Ammon's horn (tissue), 1 donor: Measurements from ENCODE around the gene NXN.
"Not testable (repeated sequence)": the region's sequence is repeated elsewhere in the genome, so short reads cannot be mapped to it uniquely, and the experiment has no call there.

Source experiments
- DNase-seq: peaks from one replicate; pipeline ENCODE4 v3.0.0-alpha.2; 2016; ENCODE audit warnings: low spot score

NXN gene

GRCh38 chr17:829614-830013 is 150.0 kb downstream of the NXN start:
- not testable (repeated sequence) for DNase-seq

DNA sequence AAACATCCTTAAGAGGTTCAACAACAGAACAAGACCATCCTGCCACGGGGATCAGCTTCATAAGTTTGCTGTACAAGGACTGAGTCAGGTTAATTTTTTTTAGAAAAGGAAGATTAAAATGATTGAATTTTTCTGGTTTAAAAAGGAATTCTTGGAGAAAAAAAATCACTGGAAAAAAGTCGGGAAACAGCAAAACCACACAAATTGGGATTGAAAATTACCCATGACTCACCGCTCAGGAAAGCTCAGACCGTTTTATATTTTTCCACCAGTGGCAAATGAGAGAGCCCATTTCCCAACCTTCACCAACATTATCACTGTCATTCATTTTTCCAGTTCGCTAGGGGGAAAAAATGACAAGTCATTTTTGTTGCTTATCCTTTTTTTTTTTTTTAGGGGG is 150.8 kb downstream of the NXN start:
- no peak for DNase-seq

- DNase-seq, result no peak
These were observed 152.8 kb downstream of the NXN start for GRCh38 chr17:826778-827177.

DNA sequence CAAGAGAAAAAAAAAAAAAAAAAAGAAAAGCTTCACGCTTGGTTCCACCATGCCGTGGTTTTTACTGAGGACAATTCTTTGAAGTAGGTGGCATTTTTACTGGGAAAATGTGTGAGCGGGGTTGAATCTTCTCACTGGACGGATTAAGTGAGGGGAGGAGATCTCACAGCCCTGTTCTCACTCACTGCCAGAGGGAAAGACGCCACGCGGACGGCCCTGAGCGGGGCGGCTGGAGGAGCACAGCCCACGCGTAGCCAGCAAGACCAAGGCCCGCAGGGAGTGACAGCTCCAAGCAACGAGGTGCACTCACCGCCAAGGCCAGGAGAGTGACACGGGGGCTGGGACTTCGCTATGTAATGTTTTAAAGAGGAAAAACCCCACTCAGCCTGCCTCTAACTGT is 154.4 kb downstream of the NXN start:
- DNase-seq, result no peak

GRCh38 chr17:824378-824777 is 155.2 kb downstream of the NXN start:
- no peak for DNase-seq

DNA sequence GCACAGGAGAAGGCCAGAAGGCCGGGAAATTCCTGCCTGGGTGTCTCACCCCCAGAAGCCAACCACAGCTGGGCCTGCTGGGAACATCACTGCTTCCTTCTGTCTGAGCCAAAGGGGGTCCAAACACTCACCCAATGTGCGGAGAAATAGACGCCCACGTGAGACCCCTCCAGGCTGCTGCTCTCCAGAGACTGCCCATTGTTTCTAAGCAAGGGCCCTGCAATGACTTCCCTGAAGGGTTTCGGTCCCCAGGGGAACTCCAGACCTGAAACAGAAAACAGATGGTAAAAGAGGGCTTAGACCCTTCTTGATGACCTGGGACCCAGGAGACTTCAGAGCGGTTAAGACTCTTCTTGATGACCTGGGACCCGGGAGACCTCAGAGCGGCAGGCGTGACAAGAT is 156.1 kb downstream of the NXN start:
- no peak for DNase-seq

DNA sequence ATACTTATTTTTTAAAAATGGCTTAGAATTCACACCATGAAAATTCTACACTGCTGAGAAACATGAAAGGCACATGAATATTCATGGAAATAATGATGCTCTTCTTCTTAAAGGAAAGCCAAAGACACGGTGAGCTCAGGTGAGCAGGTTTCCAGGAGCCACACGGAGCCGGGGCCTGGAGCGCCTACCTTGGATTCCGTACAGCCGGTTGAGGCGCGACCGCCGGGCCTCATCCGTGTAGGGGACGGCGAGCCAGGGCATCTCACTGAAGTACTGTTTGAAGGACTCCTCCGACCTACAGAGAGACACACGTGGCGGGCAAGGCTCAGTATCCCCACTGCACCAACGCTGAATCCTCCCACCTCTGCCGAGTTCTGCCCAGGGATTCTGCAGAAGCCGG is 160.3 kb downstream of the NXN start:
- no peak for DNase-seq

DNA sequence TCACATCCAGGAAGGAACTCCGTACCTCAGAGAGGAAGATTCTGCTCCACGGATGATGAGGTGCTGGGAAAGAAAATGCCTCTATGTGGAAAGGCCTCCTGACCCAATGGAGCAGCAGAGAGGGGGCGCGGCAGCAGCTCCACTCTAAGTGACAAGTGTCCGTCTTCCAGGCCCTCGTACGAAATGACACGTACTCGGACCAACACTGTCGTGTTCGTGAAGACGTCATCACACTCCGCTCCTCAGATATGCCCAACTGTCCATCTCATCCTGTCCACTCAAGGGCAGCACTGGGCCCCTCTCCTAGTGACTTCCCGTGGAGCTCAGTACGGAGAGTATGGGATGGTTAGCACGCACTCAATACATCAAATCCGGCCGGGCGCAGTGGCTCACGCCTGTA is 165.2 kb downstream of the NXN start:
- DNase-seq, result no peak

- no peak for DNase-seq
These were observed 166.9 kb downstream of the NXN start for GRCh38 chr17:812638-813204.

DNA sequence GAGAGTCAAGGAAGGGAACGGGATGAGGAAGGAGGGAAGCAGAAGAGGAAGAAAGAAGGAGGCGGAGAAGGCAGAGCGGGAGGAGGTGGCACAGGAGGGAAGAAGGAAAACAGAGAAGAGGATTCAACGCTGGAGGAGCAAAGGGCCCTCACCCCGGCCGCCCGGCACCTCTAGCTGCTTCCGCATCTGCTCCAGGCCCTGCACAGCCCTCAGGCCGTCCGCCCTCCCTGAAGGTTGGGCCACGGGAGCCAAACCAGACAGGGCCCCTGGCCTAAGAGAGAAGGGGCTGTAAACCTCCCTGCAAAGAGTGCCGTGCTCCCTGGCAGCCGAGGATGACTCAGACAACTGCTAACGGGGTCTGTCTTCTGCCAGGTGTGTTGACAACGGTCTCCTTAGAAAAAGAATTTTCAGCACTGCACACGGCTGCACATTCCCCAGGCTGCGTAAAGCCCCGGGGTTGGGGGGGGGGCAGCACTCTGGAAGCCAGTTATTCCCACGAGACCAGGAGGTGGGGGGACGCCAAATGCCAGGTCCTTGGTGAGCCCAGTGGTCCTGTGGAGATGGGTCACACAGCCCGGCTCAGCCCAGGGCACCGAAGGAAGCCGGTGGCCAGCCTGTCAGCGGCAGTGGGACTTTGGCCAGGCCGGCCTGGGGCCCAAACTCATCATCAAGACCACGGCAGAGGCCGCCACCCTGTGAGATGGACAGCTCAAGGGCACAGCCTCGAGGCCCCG is 168.4 kb downstream of the NXN start:
- DNase-seq, result no peak

GRCh38 chr17:807523-808294 is 171.9 kb downstream of the NXN start:
- no peak for DNase-seq

- DNase-seq, result no peak
These were observed 172.6 kb downstream of the NXN start for GRCh38 chr17:806781-807522.

DNA sequence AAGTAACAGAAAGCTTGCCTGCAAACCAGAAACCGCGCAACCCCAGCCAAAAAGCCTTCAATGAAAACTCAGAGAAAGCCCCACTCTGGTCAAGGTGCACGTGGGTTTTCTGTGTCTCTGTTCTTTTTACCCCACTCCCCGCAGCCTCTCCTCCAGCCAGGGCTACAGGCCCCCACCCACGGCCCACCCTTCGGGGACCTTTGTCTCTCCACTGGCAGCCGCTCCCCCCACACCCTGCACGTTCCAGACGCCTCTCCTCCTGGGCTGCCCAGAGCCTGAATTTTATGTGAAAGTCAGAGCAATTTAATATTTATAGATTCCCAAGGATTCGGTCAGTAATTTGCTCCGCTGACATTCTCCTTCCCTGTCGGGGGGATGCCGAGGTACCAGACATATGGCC is 173.2 kb downstream of the NXN start:
- no peak for DNase-seq

DNA sequence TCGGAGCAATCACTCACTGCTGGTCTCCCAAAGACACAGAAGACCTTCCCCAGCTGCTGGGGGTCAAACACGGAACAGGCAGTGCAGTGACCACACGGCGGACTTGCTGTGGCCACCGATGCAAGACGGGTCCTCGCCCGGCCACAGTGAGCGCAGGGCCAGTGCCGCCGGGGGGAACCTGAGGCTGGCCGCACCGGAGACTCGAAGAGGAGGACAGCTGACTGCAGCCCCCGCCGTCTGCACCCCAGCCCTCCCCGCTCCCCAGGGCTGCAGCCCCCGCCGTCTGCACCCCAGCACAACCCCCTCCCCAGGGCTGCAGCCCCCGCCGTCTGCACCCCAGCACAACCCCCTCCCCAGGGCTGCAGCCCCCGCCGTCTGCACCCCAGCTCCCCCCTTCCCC is 173.7 kb downstream of the NXN start:
- not testable (repeated sequence) for DNase-seq

- DNase-seq, result no peak
These were observed 174.8 kb downstream of the NXN start for GRCh38 chr17:804541-805435.

DNA sequence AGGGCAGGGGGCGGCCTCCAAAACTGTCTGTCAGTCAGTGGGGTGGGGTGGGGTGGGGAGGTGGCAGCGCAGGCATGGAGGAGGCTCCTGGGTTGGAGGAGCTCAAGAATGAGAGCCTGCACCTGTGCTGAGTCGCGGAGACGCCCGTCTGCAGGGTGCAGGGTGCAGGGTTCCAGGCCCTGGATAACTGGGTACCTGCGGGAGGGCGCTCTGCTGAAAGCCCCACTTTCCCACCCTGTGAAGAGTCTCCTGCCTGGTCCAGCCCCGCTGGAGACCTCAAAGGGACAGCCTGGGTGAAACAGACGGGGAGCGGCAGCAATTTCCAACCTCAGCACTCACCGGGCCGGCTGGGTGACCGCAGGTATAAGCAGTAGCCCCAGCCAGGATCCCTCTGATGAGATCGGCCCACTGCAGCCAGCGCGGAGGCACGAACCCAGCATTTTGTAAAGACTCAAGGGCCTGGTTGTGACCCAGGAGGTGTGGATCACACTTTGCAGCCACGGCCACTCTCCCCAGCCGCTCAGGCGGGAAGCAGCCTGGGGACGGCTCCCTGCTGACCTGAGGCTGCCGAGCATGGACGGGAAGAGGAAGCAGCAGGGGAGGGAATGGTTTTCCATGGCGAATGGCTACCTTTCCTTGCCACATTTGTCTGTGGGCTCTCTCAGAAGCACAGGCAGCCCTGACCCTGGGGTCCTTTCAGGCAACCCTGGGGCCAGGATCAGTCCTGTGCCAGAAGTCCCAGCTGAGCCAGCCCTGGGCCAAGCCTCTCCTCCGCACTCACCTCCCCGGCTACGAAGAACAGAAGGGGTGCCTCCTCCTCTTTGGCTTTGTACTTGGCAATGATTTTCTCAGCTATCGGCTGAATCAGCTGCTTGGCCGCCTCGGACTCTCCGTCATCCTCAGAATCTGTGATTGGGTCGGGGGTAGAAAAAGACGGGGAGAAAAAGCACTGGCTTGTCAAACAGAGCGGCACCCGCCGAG is 176.4 kb downstream of the NXN start:
- no peak for DNase-seq

DNA sequence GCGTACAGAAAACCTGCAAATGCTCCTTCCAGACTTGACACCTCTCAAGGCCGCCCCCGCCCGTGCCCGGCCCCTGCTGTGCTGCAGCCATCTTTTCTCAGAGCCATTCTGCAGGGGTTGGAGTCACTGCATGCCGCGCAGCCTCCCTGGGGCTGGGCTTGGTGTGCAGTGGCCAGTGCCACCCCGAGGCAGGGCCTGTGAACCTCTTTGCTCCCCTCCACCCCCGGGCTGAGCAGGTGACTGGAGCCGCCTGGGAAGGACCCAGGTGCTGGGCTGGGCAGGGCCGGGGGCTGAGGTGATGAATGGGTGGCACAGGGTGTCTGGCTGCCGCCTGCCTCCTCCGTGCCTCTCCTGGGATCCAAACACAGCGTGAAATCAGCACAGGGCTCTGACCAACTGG is 177.1 kb downstream of the NXN start:
- DNase-seq, result no peak

DNA sequence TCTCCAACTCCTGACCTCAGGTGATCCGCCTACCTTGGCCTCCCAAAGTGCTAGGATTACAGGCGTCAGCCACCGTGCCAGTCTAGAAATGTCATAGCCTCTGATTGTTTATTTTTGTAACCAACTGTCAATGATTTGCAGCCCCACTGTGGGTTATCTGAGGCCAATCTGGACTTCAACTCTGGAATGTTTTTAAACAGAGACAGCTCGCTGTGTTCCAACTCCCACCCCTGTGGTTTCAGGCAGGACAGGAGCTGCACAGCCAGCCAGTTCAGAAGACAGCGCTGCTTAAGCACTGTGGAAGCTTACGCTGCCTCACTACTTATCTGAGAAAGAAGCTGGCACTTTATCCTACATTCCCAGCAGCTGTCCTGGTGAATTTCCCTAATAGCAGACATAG is 177.9 kb downstream of the NXN start:
- DNase-seq, result no peak

DNA sequence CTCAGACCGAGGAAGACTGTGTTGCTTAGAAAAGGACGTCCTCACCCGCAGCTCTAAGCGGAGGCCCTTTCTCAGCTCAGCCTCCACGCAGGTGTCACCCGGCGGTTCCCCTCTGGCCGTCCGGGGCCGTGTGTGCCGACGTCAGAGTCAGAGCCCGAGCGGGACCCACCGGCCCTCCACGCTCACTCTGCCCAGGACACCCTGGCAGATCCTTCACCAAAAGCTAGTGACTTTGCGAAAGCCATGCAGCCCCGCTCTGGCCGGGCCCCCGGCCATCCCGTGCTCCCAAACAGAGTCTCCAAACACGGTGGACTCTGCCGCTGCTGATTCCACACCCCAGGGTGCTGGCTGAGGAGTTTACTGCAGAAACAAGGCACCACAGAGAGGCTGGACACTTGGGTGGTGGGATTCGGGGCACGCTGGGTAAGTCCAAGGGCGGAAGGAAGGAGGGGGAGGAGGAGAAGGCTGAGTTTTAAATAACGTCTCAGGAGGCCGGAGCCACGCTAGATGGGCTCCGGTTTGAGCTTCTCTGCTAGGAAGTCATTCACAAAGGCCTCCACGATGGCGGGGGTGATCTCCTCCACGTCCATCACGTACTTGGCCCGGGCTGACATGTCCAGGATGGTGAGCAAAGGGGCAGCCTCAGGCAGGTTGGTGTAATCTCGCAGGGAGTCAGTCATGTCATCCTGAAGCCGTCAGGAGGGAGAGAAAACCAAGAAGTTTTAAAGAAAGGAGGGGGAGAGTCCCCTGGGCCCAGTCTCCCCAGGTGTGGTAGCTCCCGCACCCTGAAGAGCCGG is 178.9 kb downstream of the NXN start:
- DNase-seq, result no peak

- no peak for DNase-seq
These were observed 180.3 kb downstream of the NXN start for GRCh38 chr17:799261-799660.
